ENCODE results near the gene CHTF18. TPM values are rescaled to one million over a fixed set of nuclear protein-coding genes. Genes with fewer than 3 reads are reported as not detected.

Gene CHTF18
- total RNA-seq, 3 donors from 2014 or later = 11.9 to 32.4 (median 12.3) TPM

DNA sequence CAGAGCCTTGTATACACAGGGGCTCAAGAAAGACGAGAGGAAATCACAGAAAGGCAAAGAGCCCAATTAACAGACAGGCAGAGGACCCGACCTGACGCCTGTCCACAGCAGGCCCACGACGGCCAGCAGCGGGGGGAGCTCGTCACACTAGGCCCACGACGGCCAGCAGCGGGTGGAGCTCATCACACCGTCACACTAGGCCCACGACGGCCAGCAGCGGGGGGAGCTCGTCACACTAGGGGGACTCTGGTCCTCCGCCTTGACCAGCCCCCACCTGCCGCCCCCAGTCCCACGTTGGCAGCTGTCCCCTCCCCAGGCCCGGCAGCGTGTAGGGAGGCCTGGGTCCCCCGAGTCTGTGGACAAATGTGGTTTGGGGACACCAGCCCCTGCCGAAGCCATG lies 35.8 kb downstream of the CHTF18 start:
- intact Hi-C loops (cut with DNase I, micrococcal nuclease) = no loop called here

DNA sequence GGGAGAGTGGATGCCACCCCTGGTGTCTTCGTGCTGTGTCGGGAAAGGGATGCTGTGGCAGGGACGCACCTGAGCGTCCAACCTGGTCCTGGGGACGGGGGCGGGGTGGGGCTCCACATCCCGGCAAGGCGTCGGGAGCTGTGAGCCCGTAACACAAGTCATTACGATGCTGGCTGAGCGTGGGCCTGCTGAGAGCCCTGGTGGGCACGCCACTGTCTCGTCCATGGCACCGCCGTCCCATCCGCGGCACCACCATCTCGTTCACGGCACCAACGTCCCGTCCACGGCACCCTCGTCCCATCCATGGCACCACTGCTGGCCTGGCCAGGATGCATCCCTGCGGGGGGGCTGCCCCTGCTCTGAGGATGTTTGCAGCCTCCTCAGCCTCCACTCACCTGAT lies 36.2 kb downstream of the CHTF18 start:
- TF ChIP-seq, protein P1, sequence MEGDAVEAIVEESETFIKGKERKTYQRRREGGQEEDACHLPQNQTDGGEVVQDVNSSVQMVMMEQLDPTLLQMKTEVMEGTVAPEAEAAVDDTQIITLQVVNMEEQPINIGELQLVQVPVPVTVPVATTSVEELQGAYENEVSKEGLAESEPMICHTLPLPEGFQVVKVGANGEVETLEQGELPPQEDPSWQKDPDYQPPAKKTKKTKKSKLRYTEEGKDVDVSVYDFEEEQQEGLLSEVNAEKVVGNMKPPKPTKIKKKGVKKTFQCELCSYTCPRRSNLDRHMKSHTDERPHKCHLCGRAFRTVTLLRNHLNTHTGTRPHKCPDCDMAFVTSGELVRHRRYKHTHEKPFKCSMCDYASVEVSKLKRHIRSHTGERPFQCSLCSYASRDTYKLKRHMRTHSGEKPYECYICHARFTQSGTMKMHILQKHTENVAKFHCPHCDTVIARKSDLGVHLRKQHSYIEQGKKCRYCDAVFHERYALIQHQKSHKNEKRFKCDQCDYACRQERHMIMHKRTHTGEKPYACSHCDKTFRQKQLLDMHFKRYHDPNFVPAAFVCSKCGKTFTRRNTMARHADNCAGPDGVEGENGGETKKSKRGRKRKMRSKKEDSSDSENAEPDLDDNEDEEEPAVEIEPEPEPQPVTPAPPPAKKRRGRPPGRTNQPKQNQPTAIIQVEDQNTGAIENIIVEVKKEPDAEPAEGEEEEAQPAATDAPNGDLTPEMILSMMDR (IDR thresholded peaks at IDR 0.05) = no peak
- DNase-seq (no peak), ATAC-seq (no peak)
- no peaks in the 10 kb centered on the region for H3K4me1 ChIP-seq (ENCODE audit: low read depth)
- no peak overlapping the region for H3K4me3 ChIP-seq
- H3K9me3 ChIP-seq = no peaks in the 10 kb centered on the region
- intact Hi-C loops (cut with DNase I, micrococcal nuclease) = no loop called here
- no peaks in the 10 kb centered on the region for H3K36me3 ChIP-seq (ENCODE audit: low read depth)

More for the DNA sequence above, 35.8 kb downstream of the CHTF18 start:
- Histone ChIP-seq H3K4me1 (ENCODE audit: low read depth) (no peaks in the 10 kb centered on the region), H3K4me3 (no peak overlapping the region), H3K36me3 (ENCODE audit: low read depth) (no peaks in the 10 kb centered on the region), H3K9me3 (no peaks in the 10 kb centered on the region)
- TF ChIP-seq, protein P1 (IDR thresholded peaks at IDR 0.05) = no peak
- ATAC-seq (no peak), DNase-seq (no peak)

DNA sequence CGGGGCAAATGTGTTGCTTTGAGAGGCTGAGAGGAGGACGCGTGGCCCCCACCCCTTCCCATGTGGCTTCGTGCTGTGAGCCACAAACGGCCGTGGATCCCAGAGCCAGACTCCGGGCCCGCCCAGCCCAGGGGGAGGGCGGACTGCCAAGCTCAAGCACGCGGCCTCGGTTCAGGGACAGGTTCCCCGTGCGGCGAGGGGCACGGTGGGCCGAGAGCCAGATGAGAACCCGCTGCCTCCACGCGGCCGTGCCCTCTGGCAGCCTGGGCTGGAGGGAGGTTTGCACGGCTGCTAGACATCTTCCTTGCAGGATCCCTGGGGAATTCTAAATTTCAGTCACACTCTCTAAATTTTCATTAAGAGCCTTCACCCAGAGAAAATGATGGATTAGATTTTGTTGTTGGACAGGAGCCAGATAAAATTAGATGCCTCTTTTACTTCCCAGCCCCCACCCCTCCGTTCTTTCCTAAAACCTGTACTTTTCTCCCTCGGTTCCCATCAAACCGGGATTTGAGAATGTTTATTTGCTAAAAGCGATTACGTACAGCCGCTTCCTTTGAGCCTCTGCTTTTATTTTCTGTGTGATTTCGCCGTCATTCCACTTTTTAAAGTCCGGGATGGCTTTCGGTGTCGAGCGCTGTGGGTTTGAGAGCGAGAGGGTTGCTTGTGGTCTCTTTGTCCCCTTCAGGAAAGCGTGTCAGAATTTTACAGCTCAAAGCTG lies 37.1 kb downstream of the CHTF18 start:
- H3K9me3 ChIP-seq = no peaks in the 10 kb centered on the region
- ATAC-seq (no peak), DNase-seq (no peak)
- TF ChIP-seq, protein P1 (IDR thresholded peaks at IDR 0.05) = no peak
- no peaks in the 10 kb centered on the region for H3K4me1 ChIP-seq (ENCODE audit: low read depth)
- no peak overlapping the region for H3K4me3 ChIP-seq
- intact Hi-C loops (cut with DNase I, micrococcal nuclease) = no loop called here
- no peaks in the 10 kb centered on the region for H3K36me3 ChIP-seq (ENCODE audit: low read depth)

DNA sequence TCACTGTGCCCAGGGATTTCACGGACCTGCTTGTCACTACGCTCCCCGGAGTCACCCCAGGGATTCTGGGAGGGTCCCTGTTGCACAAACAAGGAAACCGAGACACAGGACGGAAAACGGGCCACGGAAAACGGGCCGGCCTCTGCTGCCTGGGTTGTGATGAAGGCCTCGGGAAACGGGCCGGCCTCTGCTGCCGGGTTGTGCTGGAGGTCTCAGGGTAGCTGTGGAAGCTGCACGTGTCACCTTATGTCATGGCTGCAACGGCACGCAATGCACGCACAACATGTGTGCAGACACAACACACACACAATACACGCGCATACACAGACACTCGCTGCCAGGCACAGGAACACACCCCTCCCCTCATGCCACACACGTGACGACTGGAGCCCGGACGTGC lies 39.1 kb downstream of the CHTF18 start:
- no peak overlapping the region for H3K4me3 ChIP-seq
- intact Hi-C loops (cut with DNase I, micrococcal nuclease) = no loop called here
- no peaks in the 10 kb centered on the region for H3K9me3 ChIP-seq
- no peaks in the 10 kb centered on the region for H3K36me3 ChIP-seq (ENCODE audit: low read depth)
- DNase-seq (no peak), ATAC-seq (no peak)
- TF ChIP-seq, protein P1 (IDR thresholded peaks at IDR 0.05) = no peak
- H3K4me1 ChIP-seq (ENCODE audit: low read depth) = peaks cover 7% of the 10 kb centered on the region

DNA sequence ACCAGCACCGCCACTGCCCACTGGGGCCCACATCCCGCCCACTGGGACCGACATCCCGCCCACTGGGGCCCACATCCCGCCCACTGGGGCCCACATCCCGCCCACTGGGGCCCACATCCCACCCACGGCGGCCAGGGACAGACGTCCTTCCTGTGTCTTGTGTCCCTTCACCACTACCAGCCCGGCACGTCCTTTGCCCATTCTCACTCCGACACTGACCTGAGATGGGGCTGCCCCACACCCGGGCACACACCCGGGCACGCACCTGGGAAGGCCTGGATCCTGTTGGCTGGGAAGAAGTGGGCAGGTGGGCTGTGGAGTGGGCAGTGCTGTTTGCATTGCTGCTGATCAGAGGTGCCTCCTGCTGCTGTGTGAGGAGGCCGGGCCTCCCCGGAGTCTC lies 40.5 kb downstream of the CHTF18 start:
- intact Hi-C loops (cut with DNase I, micrococcal nuclease) = no loop called here
- ATAC-seq = no peak

More for the DNA sequence above, 40.5 kb downstream of the CHTF18 start:
- H3K9me3 ChIP-seq = no peaks in the 10 kb centered on the region
- no peak overlapping the region for H3K4me3 ChIP-seq
- no peaks in the 10 kb centered on the region for H3K36me3 ChIP-seq (ENCODE audit: low read depth)
- peaks cover 10% of the 10 kb centered on the region for H3K4me1 ChIP-seq (ENCODE audit: low read depth)
- no peak for DNase-seq
- TF ChIP-seq, protein P1 (IDR thresholded peaks at IDR 0.05) = no peak
